ENCODE data around the gene SART3. TPM values are rescaled to one million over a fixed set of nuclear protein-coding genes. Genes with fewer than 3 reads are reported as not detected.

SART3 gene
- total and polyA plus RNA-seq, 2 of the 8 experiments (the other 6 are each of a cell fraction or from before 2014, with no cell fraction given) = 16.0 to 103 TPM

DNA sequence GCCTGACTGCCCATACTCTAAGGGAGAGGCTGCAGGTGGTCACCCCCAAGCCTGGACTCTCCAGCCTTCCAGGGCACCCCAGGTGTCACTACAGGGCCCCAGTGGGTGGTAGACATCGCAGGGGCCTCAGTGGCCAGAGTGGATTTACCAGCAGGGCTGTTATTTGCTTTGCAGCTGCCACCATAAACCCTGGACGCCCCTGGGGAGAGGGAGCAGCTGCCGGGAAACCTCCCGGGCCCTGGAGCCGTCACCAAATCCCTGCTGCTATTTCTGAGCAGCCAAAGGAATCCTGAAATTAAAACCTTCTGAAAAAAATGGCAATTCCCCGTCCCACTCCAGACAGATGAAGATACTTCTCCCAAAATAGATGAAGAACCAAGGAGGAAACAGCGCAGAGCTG, 23.0 kb upstream of the SART3 start:
- peaks cover under 1% of the 10 kb centered on the region; the same call in 1 of the 2 replicates for H3K23me2 ChIP-seq (ENCODE audit: low read depth, low read length)
- H4K20me1 ChIP-seq (replicated peaks in 1 of 2; ENCODE audit: control insufficient read depth in 1 of 2, insufficient read depth in 2 of 2, low read length in 2 of 2) = peaks cover 0 to under 1% of the 10 kb centered on the region in 2 experiments
- H2AK5ac ChIP-seq (ENCODE audit: low read depth, low read length) = no peak overlapping the region
- no peak overlapping the region for H2BK20ac ChIP-seq (ENCODE audit: low read length)
- H4K91ac ChIP-seq (replicated peaks; ENCODE audit: insufficient read length, low read length) = no peak overlapping the region
- no peak overlapping the region for H2BK120ac ChIP-seq (replicated peaks; ENCODE audit: low read depth, low read length)
- no peaks in the 10 kb centered on the region for H3K36me3 ChIP-seq (ENCODE audit: control insufficient read depth in 2 of 4, insufficient read depth in 4 of 4, low read length in 3 of 4)
- no peak overlapping the region for H2AFZ ChIP-seq (ENCODE audit: low read length)
- DNase-seq (ENCODE audit: low read depth in 1 of 2, low spot score in 2 of 2) = no peak
- WGBS, 2 experiments (ENCODE audit: extremely low coverage in 1 of 2, insufficient coverage in 1 of 2, insufficient read length in 1 of 2, insufficient replicate concordance in 2 of 2, low coverage in 1 of 2, low lambda C conversion rate in 2 of 2, missing lambda C conversion rate in 1 of 2) = 88% methylated on average over 7 of the region's 7 CpGs; no CpG with 5 or more reads in 1 of the 2 experiments
- no peak overlapping the region for H4K8ac ChIP-seq (ENCODE audit: extremely low read depth, insufficient read depth, low read length)
- H3K79me2 ChIP-seq (ENCODE audit: control insufficient read depth in 1 of 2, insufficient read depth in 2 of 2, low read length in 2 of 2) = no peaks in the 10 kb centered on the region
- no peak overlapping the region for H3K23ac ChIP-seq (ENCODE audit: insufficient read length)
- H3K9ac ChIP-seq (replicated peaks in 1 of 4; ENCODE audit: extremely low read depth in 1 of 4, low read depth in 3 of 4, low read length in 3 of 4) = no peak overlapping the region
- ChIA-PET CTCF (ENCODE audit: partially characterized antibody) (interaction anchor here (0.6 to 4.5 kb wide), 5 partner anchors 20 to 367 kb away, joined by 3 to 32 read pairs (median 4); no protein-coding TSS in a partner anchor), POLR2A (ENCODE audit: partially characterized antibody) (interaction anchor here (1.5 kb wide), 1 partner anchor 10 kb away, joined by 6 read pairs; no protein-coding TSS in a partner anchor)
- no peak overlapping the region; the same call in 1 of the 2 replicates for H3K18ac ChIP-seq (ENCODE audit: extremely low read depth, low read length)
- H3K14ac ChIP-seq (ENCODE audit: insufficient read length) = no peak overlapping the region
- H3K9me3 ChIP-seq (ENCODE audit: insufficient read depth in 2 of 2, low read depth in 1 of 2, low read length in 1 of 2) = no peaks in the 10 kb centered on the region
- no peaks in the 10 kb centered on the region for H3K27me3 ChIP-seq (replicated peaks in 1 of 4; ENCODE audit: control insufficient read depth in 3 of 4, extremely low read depth in 1 of 4, insufficient read depth in 3 of 4, low read length in 3 of 4)
- no peak overlapping the region for H3K4me2 ChIP-seq (ENCODE audit: insufficient read depth in 1 of 2, low read depth in 2 of 2, low read length in 2 of 2)
- H3K4me1 ChIP-seq (replicated peaks in 1 of 4; ENCODE audit: control insufficient read depth in 3 of 4, insufficient read depth in 4 of 4, low read length in 3 of 4) = peaks cover 0 to 6% (median 2%) of the 10 kb centered on the region in 4 experiments; a peak in 5 of 7 replicates
- no peak overlapping the region for H3K4ac ChIP-seq (replicated peaks; ENCODE audit: insufficient read length, low read depth, low read length)
- no peak overlapping the region for H4K5ac ChIP-seq (ENCODE audit: insufficient read length, low read depth, low read length)
- H3K79me1 ChIP-seq (ENCODE audit: low read depth, low read length) = no peaks in the 10 kb centered on the region
- H3K56ac ChIP-seq (replicated peaks; ENCODE audit: insufficient read length, low read depth, low read length) = no peak overlapping the region
- H3K4me3 ChIP-seq (ENCODE audit: extremely low read depth in 1 of 4, insufficient read depth in 2 of 4, low read depth in 3 of 4, low read length in 4 of 4) = no peak overlapping the region
- FAIRE-seq = no peak
- H2BK15ac ChIP-seq (ENCODE audit: low read length) = no peak overlapping the region
- H2BK12ac ChIP-seq (ENCODE audit: low read depth, low read length) = no peak overlapping the region
- no peak overlapping the region for H2BK5ac ChIP-seq (ENCODE audit: low read depth, low read length)
- no peak overlapping the region for H3K27ac ChIP-seq (ENCODE audit: low read depth, low read length)
- no peak for TF ChIP-seq GABPA (IDR thresholded peaks at IDR 0.05; ENCODE audit: borderline replicate concordance, insufficient read depth, low read length)
- no peak for TF ChIP-seq CHD1 (IDR thresholded peaks at IDR 0.05; ENCODE audit: low read depth, low read length)
- TF ChIP-seq CEBPB (IDR thresholded peaks at IDR 0.05; ENCODE audit: low read depth, low read length) = no peak
- TF ChIP-seq CREB1 (IDR thresholded peaks at IDR 0.05) = no peak
- no peak for TF ChIP-seq HDAC6 (IDR thresholded peaks at IDR 0.05; ENCODE audit: low read depth, low read length)
- TF ChIP-seq ASH2L (IDR thresholded peaks at IDR 0.05; ENCODE audit: low read length) = no peak
- no peak for TF ChIP-seq FOSL1 (IDR thresholded peaks at IDR 0.05; ENCODE audit: insufficient read depth, low read depth, low read length)

Measured in H1 (cell line).